HG03103 (cell line): ENCODE results near the gene GLB1L3.

Experiments used
- ATAC-seq: cut with Tn5 transposase; IDR thresholded peaks from one replicate; pipeline ENCODE4 v1.9.1; 2021; ENCODE audit warnings: low read depth; ENCODE audit not compliant: unreplicated experiment

GLB1L3 gene

GRCh38 chr11:134359646-134360045 is 83.5 kb downstream of the GLB1L3 start:
- ATAC-seq = no peak

GRCh38 chr11:134360050-134360835 is 84.1 kb downstream of the GLB1L3 start:
- peak; percentile 70 for ATAC-seq

GRCh38 chr11:134361661-134362060 is 85.5 kb downstream of the GLB1L3 start:
- ATAC-seq = no peak

- no peak for ATAC-seq
Measured at GRCh38 chr11:134362192-134362901, 86.2 kb downstream of the GLB1L3 start.

GRCh38 chr11:134363161-134363560 is 87.0 kb downstream of the GLB1L3 start:
- no peak for ATAC-seq

GRCh38 chr11:134363592-134363991 is 87.4 kb downstream of the GLB1L3 start:
- ATAC-seq = no peak

GRCh38 chr11:134364261-134364660 is 88.1 kb downstream of the GLB1L3 start:
- ATAC-seq = no peak

GRCh38 chr11:134365011-134365925 is 89.1 kb downstream of the GLB1L3 start:
- ATAC-seq = no peak

- ATAC-seq = no peak
Measured at GRCh38 chr11:134366254-134366653, 90.1 kb downstream of the GLB1L3 start.

GRCh38 chr11:134367781-134368180 is 91.6 kb downstream of the GLB1L3 start:
- no peak for ATAC-seq
